GM12878 (cell line): Measurements from ENCODE around the gene CSHL1. TPM values are rescaled to one million over a fixed set of nuclear protein-coding genes. Genes with fewer than 3 reads are reported as not detected.

Source experiments
- ATAC-seq: fragments of 200-7000 bp; cut with Tn5 transposase; 3 replicates; pipeline ENCODE4 v1.9.1; 2020; ENCODE audit warnings: mild to moderate bottlenecking, moderate library complexity
- BruUV-seq: library from RNA; stranded (reverse); fragments of 400-500 nt; replicated peaks from 2 replicates; lab custom pipeline; 2021; lab: Mats Ljungman, UMichigan
- CTCF ChIA-PET: fragments of 300-600 bp; sonication (Branson Sonifier 250); formaldehyde crosslinking; extraction: SDS; loops from one replicate; lab custom pipeline; 2021; ENCODE audit warnings: inconsistent platforms; lab: Yijun Ruan, JAX
- POLR2A ChIA-PET: fragments of 350-600 bp; formaldehyde crosslinking; extraction: SDS; loops from one replicate; lab custom pipeline; 2021; ENCODE audit warnings: inconsistent platforms; lab: Charles Lee
- RAD21 ChIA-PET: fragments of 300-600 bp; sonication (Branson Sonifier 250); formaldehyde crosslinking; loops from one replicate; lab custom pipeline; 2023; ENCODE audit warnings: antibody characterized with exemption; ENCODE audit not compliant: unreplicated experiment; lab: Charles Lee
- SMC1A ChIA-PET: fragments of 300-600 bp; sonication (Branson Sonifier 250); formaldehyde crosslinking; loops from one replicate; lab custom pipeline; 2023; ENCODE audit not compliant: unreplicated experiment, uncharacterized antibody; lab: Charles Lee
- DNase-seq: peaks from one replicate; pipeline ENCODE4 v3.0.0-alpha.2; 2011; ENCODE audit warnings: low read depth, low spot score
- FAIRE-seq: peaks from 3 replicates; lab custom pipeline; 2011; peaks lifted over from hg19 to GRCh38; lab: Jason Lieb, UNC
- H2AFZ ChIP-seq: 2 replicates; pipeline ENCODE4 v1.6.0; 2011; ENCODE audit warnings: low read depth, low read length, control low read depth; ENCODE audit not compliant: control insufficient read depth
- H3K27ac ChIP-seq: 2 replicates; pipeline ENCODE4 v1.5.1; 2011; ENCODE audit warnings: control low read depth; ENCODE audit not compliant: control insufficient read depth, insufficient read depth
- H3K27me3 ChIP-seq, 2 experiments: replicated peaks in 1 of 2; 2 replicates each; pipeline versions ENCODE4 v1.6.0 to v1.6.1; 2011; ENCODE audit warnings: low read length in 1 of 2; ENCODE audit not compliant: control insufficient read depth in 2 of 2, insufficient read depth in 2 of 2
- H3K36me3 ChIP-seq, 2 experiments: 2 replicates each; pipeline ENCODE4 v1.5.1; 2011; ENCODE audit warnings: low read length in 1 of 2; ENCODE audit not compliant: control insufficient read depth in 2 of 2, insufficient read depth in 2 of 2
- H3K4me1 ChIP-seq: 2 replicates; pipeline ENCODE4 v1.6.1; 2011; ENCODE audit warnings: mild to moderate bottlenecking, low read length, moderate library complexity, mixed read lengths; ENCODE audit not compliant: control insufficient read depth, insufficient read depth
- H3K4me2 ChIP-seq: 2 replicates; pipeline ENCODE4 v1.6.0; 2011; ENCODE audit warnings: control low read depth; ENCODE audit not compliant: control insufficient read depth, insufficient read depth
- H3K4me3 ChIP-seq: fragments of 200-600 bp; sonication (generic); 2 replicates; pipeline ENCODE4 v1.5.1; 2016
- H3K79me2 ChIP-seq: 2 replicates; pipeline ENCODE4 v1.6.0; 2011; ENCODE audit warnings: low read length; ENCODE audit not compliant: control insufficient read depth, insufficient read depth
- H3K9ac ChIP-seq: 2 replicates; pipeline ENCODE4 v1.8.0; 2011; ENCODE audit warnings: low read length, control low read depth, mixed read lengths; ENCODE audit not compliant: control insufficient read depth, insufficient read depth
- H3K9me3 ChIP-seq: replicated peaks from 3 replicates; pipeline ENCODE4 v1.5.1; 2011; ENCODE audit warnings: mild to moderate bottlenecking, low read length; ENCODE audit not compliant: control insufficient read depth, insufficient read depth
- H4K20me1 ChIP-seq: 2 replicates; pipeline ENCODE4 v1.6.0; 2011; ENCODE audit not compliant: control insufficient read depth, insufficient read depth
- CBX5 ChIP-seq: sonication (generic); IDR thresholded peaks from 2 replicates; pipeline ENCODE4 v1.6.1; 2016; ENCODE audit warnings: low read depth, moderate library complexity, mild to moderate bottlenecking, inconsistent platforms
- CHD4 ChIP-seq: fragments of 200-600 bp; sonication (generic); IDR thresholded peaks from 2 replicates; pipeline ENCODE4 v1.6.1; 2016; ENCODE audit warnings: mild to moderate bottlenecking
- CREB1 ChIP-seq: IDR thresholded peaks from 2 replicates; pipeline ENCODE4 v1.6.1; 2012; ENCODE audit warnings: low read depth, mild to moderate bottlenecking, inconsistent platforms
- CTCF ChIP-seq, 3 experiments: IDR thresholded peaks in 2 of 3; conservative IDR thresholded peaks in 1 of 3; 2 replicates each; pipeline ENCODE4 v1.5.1; 2011; ENCODE audit warnings: low read depth in 3 of 3, low read length in 3 of 3, mild to moderate bottlenecking in 3 of 3, control low read depth in 2 of 3, moderate library complexity in 2 of 3, inconsistent platforms in 1 of 3, mixed read lengths in 1 of 3; ENCODE audit not compliant: control insufficient read depth in 2 of 3, insufficient read depth in 1 of 3; ENCODE audit errors: extremely low read depth in 1 of 3
- FOXM1 ChIP-seq: IDR thresholded peaks from 2 replicates; pipeline ENCODE4 v1.6.1; 2012; ENCODE audit warnings: low read depth, mild to moderate bottlenecking, inconsistent platforms, low read length, moderate library complexity
- JUND ChIP-seq: IDR thresholded peaks from 2 replicates; pipeline ENCODE4 v1.6.1; 2012; ENCODE audit warnings: low read depth, mild to moderate bottlenecking, low read length, improper control_type of control experiment, moderate library complexity
- KDM1A ChIP-seq: fragments of 200-600 bp; sonication (generic); IDR thresholded peaks from 2 replicates; pipeline ENCODE4 v1.6.1; 2016; ENCODE audit warnings: borderline replicate concordance
- MEF2B ChIP-seq: fragments of 450-650 bp; IDR thresholded peaks from 2 replicates; pipeline ENCODE4 v1.6.1; 2018; ENCODE audit warnings: mild to moderate bottlenecking, moderate library complexity; ENCODE audit not compliant: partially characterized antibody, poor library complexity, severe bottlenecking
- PAX5 ChIP-seq: IDR thresholded peaks from 2 replicates; pipeline ENCODE4 v1.6.1; 2011; ENCODE audit warnings: low read depth, low read length, borderline replicate concordance
- POLR2A ChIP-seq: IDR thresholded peaks from 2 replicates; pipeline ENCODE4 v1.6.1; 2011; ENCODE audit warnings: low read depth, mild to moderate bottlenecking, low read length
- SMARCA5 ChIP-seq: fragments of 450-650 bp; IDR thresholded peaks from 2 replicates; pipeline ENCODE4 v1.6.1; 2017; ENCODE audit warnings: mild to moderate bottlenecking
- SREBF1 ChIP-seq: IDR thresholded peaks from 2 replicates; pipeline ENCODE4 v1.6.1; 2012; ENCODE audit warnings: mild to moderate bottlenecking, low read length
- STAT1 ChIP-seq: fragments of 450-650 bp; conservative IDR thresholded peaks from 2 replicates; pipeline ENCODE4 v1.6.1; 2014; ENCODE audit warnings: antibody characterized with exemption, mild to moderate bottlenecking
- TBL1XR1 ChIP-seq: IDR thresholded peaks from 2 replicates; pipeline ENCODE4 v1.6.1; 2012; ENCODE audit warnings: low read depth, low read length, improper control_type of control experiment
- ZBTB40 ChIP-seq: fragments of 450-650 bp; IDR thresholded peaks from 2 replicates; pipeline ENCODE4 v1.6.1; 2016; ENCODE audit warnings: mild to moderate bottlenecking, moderate library complexity, borderline replicate concordance
- WGBS: methylation state at CpG from one replicate; pipeline ENCODE4 v1.1.6; 2016; ENCODE audit warnings: low lambda C conversion rate; ENCODE audit not compliant: insufficient replicate concordance, insufficient coverage; ENCODE audit errors: missing lambda C conversion rate; 5-methylcytosine and 5-hydroxymethylcytosine counted together
- in situ Hi-C: fragments of 300-500 bp; cut with MboI; formaldehyde crosslinking; loops from 9 replicates; pipeline ENCODE4 v1.14.3; 2018; ENCODE audit warnings: mixed read lengths
- intact Hi-C: fragments of 100-400 bp; cut with micrococcal nuclease; formaldehyde crosslinking; loops from one replicate; pipeline ENCODE4 v1.14.2; 2022; ENCODE audit not compliant: unreplicated experiment
- polyA plus RNA-seq, 11 experiments: library from polyadenylated mRNA; depleted of rRNA in 4 of 11; unstranded in 6 of 11; stranded (reverse) in 5 of 11; fragments of >200 nt; fragmentation: Nextera tagmentation in 4 of 11; fragmentation: Illumina TruSeq in 1 of 11; extraction: Ambion mirVana in 4 of 11; extraction: Trizol in 1 of 11; gene quantifications; 1 replicate in 1 of 11; 2 replicates in 10 of 11; pipeline versions ENCODE4 v1.2.1 to v1.2.3, GENCODE V29; 2011 to 2016; ENCODE audit warnings: inconsistent platforms in 2 of 11, missing spikeins in 2 of 11, low read depth in 1 of 11
- total RNA-seq, 4 experiments: library from RNA; depleted of rRNA in 3 of 4; stranded (reverse); fragments of >200 nt in 3 of 4; fragmentation: Illumina TruSeq in 1 of 4; extraction: Trizol in 1 of 4; gene quantifications; 2 replicates each; pipeline versions ENCODE4 v1.2.1 to v1.2.3, GENCODE V29; 2013 to 2021

The CSHL1 gene
- total and polyA plus RNA-seq, 10 of the 15 experiments (the other 5 are each of a cell fraction or from before 2014, with no cell fraction given), result not detected

GRCh38 chr17:63947711-63948330, 36.8 kb upstream of the CSHL1 start (continued):
- TF ChIP-seq MEF2B (no peak), STAT1 (no peak), FOXM1 (no peak), CBX5 (no peak), PAX5 (no peak), JUND (no peak), SREBF1 (no peak), SMARCA5 (no peak), CHD4 (no peak)

- in situ Hi-C loops (no loop called here), intact Hi-C loops (loop anchor here (1.0 kb wide), 1 partner anchor 27 kb away; no protein-coding TSS in a partner anchor)
- FAIRE-seq (peak; percentile 95), ATAC-seq (peak; percentile 92), DNase-seq (no peak)
- H3K79me2 ChIP-seq, result no peaks in the 10 kb centered on the region
- CTCF ChIA-PET, result interaction anchor here (0.5 to 3.1 kb wide), 47 partner anchors 9 to 503 kb away, joined by 3 to 481 read pairs (median 6); partner anchors contain the start of genes CD79B, CSHL1, ERN1 and GH1
- H3K27me3 ChIP-seq, result no peaks in the 10 kb centered on the region
- H4K20me1 ChIP-seq, result no peaks in the 10 kb centered on the region
- peak overlapping the region; percentile 89 for H3K4me2 ChIP-seq
- peak overlapping the region; percentile 98 for H2AFZ ChIP-seq
- H3K4me3 ChIP-seq, result peak overlapping the region; percentile 39; the same call in 1 of the 2 replicates
- H3K4me1 ChIP-seq, result peaks cover 18% of the 10 kb centered on the region
- no peaks in the 10 kb centered on the region; the same call in 2 of the 3 replicates for H3K9me3 ChIP-seq
- no TSS peak for BruUV-seq
- peak overlapping the region; percentile 86 for H3K27ac ChIP-seq
- H3K9ac ChIP-seq, result peak overlapping the region; percentile 64; the same call in 1 of the 2 replicates
- POLR2A ChIA-PET, result interaction anchor here (0.8 to 2.5 kb wide), 16 partner anchors 11 to 184 kb away, joined by 3 to 68 read pairs (median 5); partner anchors contain the start of genes CD79B, GH1 and ICAM2
- no peaks in the 10 kb centered on the region for H3K36me3 ChIP-seq
- 6% methylated on average over 17 of the region's 20 CpGs for WGBS
- SMC1A ChIA-PET, result interaction anchor here (0.6 to 3.1 kb wide), 25 partner anchors 8 to 190 kb away, joined by 3 to 248 read pairs (median 7); partner anchors contain the start of genes CD79B, CSHL1, GH1 and ICAM2
- RAD21 ChIA-PET, result interaction anchor here (0.6 to 3.1 kb wide), 31 partner anchors 8 to 333 kb away, joined by 3 to 288 read pairs (median 5); partner anchors contain the start of genes CD79B, CSHL1, ERN1 and GH1
- TF ChIP-seq TBL1XR1 (peak; percentile 6; the same call in 1 of the 2 replicates), KDM1A (no peak), SMARCA5 (peak; percentile 66), POLR2A (0 out of 2 replicates have a peak, but pooled peaks have one; percentile 49), ZBTB40 (no peak), CREB1 (0 out of 2 replicates have a peak, but pooled peaks have one; percentile 27), CTCF (IDR thresholded peaks at IDR 0.05 in 2 of 3, conservative IDR thresholded peaks at IDR 0.05 in 1 of 3; ENCODE audit: control insufficient read depth in 2 of 3, extremely low read depth in 1 of 3, insufficient read depth in 1 of 3, low read depth in 3 of 3, low read length in 3 of 3) (peak; percentile 65 to 85 (median 78))
These were observed 35.6 kb upstream of the CSHL1 start for GRCh38 chr17:63946440-63947363.
